Measurements from ENCODE around the gene MCF2L2.

- TF ChIP-seq CTCF (IDR thresholded peaks at IDR 0.05; ENCODE audit: extremely low read depth in 1 of 2, insufficient read depth in 1 of 2, low read depth in 1 of 2, low read length in 2 of 2) (no peak), JUN (IDR thresholded peaks at IDR 0.05; ENCODE audit: borderline replicate concordance, insufficient read depth, insufficient read length, low read depth) (no peak), POLR2AphosphoS5 (IDR thresholded peaks at IDR 0.05; ENCODE audit: insufficient read depth, low read depth, low read length) (no peak), EZH2 (IDR thresholded peaks at IDR 0.05; ENCODE audit: borderline replicate concordance, low read depth, low read length, severe bottlenecking) (no peak), POLR2A (IDR thresholded peaks at IDR 0.05; ENCODE audit: low read depth, low read length) (no peak), FOS (IDR thresholded peaks at IDR 0.05; ENCODE audit: borderline replicate concordance, insufficient read depth, low read length) (no peak)
These were observed 226.3 kb downstream of the MCF2L2 start for GRCh38 chr3:183202004-183202722.
